Stimulated activated CD8-positive, alpha-beta memory T cell treated with anti-CD3 and anti-CD28 coated beads, Interleukin-12 subunit alpha, Interleukin-12 subunit beta, amount 100 ng/mL, for 24 hours (primary cell): ENCODE measurements around the gene CLCN1.

Experiments used
- DNase-seq: peaks from one replicate; pipeline ENCODE4 v3.0.0-alpha.2; 2020; ENCODE audit errors: extremely low read depth

CLCN1 gene

GRCh38 chr7:143331179-143331801, 15.4 kb downstream of the CLCN1 start:
- no peak for DNase-seq

DNA sequence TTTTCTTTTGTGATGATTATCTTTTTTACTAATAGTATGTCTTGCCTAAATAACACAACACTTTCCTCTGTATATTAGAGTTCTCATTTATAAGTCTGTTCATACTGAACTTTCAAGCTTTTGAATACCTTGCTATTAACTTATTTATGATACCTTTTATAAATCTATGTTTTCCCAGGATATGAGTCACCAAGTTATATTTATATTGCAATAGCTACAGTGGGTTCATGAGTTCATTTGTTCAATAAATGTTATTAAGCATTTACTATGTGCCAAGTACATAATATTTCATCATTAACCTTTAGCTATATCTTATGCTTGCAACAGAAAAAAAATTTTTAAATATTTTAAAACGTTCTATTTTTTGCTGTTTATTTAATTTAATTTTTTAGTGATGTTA, 18.3 kb downstream of the CLCN1 start:
- DNase-seq: no peak

DNA sequence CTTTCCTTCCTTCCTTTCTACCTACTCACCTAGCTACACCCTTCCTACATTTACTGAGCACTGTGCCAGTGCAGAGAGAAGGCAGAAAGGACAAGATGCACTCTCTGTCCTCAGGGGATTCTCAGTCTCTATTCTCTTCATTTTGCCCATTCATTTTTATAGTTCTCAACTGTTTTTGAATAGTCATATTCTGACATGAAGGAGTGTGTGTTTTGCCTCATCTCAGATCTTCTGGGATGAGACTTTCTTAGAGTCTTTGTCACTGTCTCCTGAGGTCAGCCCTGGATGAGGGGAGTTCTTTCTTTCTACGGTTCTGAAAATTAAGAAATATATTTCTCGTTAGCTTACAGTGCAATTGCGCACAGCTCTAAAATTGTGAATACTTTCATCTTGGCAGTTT, 21.3 kb downstream of the CLCN1 start:
- DNase-seq: no peak

- DNase-seq: no peak
Observed at GRCh38 chr7:143341842-143342241, 25.9 kb downstream of the CLCN1 start.

- DNase-seq: no peak
Observed at GRCh38 chr7:143343596-143343995, 27.7 kb downstream of the CLCN1 start.

DNA sequence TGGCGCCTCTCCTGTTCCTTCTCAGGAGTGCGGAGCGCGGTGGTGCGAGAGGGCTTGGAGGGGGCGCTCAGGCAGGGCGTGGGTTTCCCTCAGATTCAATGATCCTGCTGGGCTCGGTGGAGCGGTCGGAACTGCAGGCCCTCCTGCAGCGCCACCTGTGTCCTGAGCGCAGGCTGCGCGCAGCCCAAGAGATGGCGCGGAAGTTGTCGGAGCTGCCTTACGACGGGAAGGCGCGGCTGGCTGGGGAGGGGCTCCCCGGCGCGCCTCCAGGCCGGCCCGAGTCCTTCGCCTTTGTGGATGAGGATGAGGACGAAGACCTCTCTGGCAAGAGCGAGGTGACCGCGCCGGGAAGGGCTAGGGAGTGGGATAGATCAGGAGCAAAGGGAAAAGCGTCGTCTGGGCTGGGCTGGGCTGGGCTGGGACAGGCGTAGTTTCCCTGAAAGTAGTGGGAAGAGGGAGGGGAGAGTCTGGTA, 29.6 kb downstream of the CLCN1 start:
- DNase-seq: peak; percentile 22

DNA sequence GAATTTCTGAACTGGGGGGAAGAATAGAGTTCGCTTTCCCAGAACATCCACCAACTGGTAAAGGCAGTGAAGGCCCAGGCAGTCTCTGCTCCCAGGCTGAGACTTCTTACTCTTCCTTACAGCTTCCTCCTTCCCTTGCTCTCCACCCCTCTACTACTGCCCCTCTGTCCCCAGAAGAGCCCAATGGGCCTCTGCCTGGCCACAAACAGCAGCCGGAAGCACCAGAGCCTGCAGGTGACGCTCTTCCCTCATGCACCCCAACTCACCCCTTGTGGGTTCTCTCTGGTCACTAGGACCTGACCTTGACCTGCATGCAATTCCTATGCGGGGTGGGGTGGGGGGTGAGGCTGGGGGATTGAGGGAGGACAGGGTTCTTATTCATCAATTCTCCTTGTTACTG, 30.1 kb downstream of the CLCN1 start:
- no peak for DNase-seq

DNA sequence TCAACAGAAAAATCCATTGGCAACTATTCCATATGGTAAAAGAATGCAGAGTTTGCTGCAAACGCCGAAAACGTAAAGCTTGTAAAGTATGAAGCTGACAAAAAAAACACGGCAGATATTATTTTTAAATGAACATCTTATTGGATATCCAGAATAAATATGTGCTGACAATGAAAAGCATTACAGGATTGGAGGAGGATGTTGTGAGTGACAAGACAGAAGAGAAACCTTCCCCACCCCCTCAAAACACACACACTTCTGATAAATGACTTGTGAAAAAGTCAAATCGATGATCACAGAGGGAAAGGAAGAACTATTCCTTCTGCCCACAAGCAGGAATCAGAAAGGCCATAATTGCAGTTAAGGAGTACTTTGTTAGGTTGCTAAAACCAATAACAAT, 32.0 kb downstream of the CLCN1 start:
- DNase-seq: no peak

DNA sequence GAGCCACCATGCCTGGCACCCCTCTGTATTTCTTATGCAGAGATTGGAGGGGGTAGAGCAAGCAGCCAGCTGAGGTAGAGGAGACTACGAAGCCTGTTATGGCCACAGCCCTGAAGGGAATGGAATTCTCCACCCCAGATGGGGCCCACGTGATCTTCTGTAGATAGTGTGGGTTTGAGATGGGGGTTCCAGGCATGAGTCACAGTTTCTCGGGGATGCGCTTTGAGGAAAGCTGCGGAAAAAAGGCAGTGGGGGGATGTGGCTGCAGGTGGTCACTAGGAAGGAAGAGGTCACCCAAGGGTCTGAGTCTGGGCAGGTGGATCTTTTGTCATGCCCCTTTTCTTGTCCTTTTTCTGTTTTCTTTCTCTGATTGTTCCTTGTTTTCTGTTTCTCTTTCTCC, 35.1 kb downstream of the CLCN1 start:
- DNase-seq: no peak

GRCh38 chr7:143351574-143351973, 35.7 kb downstream of the CLCN1 start:
- no peak for DNase-seq

DNA sequence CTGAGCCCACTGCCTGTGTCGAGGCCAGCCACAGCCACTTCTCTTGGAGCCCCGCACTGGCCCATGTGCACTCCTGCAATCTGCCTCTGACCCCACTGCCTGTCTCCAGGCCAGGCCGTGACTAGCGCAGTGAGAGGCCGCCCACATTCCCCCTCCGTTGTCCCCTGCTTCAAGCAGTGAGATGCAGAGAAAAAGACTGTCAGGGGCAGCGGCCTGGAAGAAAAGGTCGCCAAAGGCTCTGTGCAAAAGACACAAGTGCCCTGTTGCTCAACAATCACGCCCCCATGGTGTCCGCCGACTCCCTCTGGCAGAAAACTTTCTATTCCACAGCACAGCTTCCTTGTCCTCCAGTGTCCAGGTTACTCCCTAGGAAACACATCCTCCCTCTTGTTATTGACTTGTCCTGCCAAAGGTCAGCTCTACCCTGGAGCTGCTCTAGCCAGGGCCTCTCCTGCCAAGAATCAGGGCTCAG, 36.7 kb downstream of the CLCN1 start:
- DNase-seq: no peak

- no peak for DNase-seq
Observed at GRCh38 chr7:143354376-143354775, 38.5 kb downstream of the CLCN1 start.

DNA sequence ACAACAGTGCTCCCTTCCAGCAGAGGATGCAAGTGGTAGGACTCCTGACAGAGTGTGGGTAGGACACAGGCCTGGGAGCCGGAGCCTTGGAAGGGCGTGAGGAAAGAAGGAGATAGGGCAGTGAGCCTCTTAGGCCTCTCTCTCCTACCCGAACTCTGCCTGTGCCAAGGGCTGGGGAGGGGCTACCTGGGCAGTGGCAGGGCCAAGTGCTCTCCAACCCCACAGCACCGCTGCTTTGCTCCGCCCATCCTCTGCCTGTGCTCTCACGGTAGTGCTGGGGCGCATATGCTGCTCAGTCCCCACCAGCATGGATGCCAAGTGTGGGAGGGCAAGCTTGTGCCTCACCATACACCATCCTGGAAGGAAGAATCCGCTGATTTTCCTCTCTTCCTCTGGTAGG, 39.1 kb downstream of the CLCN1 start:
- DNase-seq: no peak

GRCh38 chr7:143355450-143356385, 39.8 kb downstream of the CLCN1 start:
- DNase-seq: no peak

- no peak for DNase-seq
Observed at GRCh38 chr7:143356414-143357050, 40.6 kb downstream of the CLCN1 start.

GRCh38 chr7:143358626-143359025, 42.7 kb downstream of the CLCN1 start:
- DNase-seq: no peak

- no peak for DNase-seq
Observed at GRCh38 chr7:143359771-143360353, 44.0 kb downstream of the CLCN1 start.

DNA sequence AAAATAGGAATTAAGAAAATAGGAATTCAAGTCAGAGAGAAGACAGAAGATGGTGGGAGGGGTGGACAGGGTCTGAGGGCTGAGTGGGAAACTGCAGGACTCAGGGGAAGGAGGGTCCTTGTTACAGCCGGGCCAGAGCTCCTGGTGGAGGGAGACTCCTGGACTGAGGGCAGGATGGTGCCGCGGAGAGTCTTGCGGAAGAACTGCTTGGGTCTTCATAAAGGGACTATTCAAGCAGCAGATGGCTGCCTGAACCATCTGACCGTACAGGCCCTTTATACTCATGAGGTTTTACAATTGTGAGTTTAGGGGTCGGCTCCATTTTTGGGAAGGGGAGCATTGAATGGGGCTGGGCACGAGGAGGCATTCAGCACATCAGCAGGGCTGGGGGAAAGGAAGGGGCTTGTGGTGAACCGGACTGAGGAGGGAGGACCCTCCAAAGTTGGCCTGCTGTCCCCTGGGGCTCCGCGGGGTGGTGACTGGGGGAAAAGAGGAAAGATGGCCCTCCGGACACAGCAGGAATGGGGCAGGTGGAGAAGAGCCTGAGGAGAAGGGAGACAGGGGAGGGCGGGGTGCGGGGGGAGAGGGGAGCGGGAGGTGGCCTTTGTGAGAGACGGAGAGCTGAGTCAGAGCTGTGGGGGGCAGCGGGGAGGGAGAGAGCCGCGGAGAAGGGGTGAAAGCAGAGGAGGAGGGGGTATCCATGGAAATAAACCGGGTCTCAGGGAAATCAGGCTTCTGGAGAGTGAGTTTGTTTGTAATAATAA, 45.1 kb downstream of the CLCN1 start:
- no peak for DNase-seq

DNA sequence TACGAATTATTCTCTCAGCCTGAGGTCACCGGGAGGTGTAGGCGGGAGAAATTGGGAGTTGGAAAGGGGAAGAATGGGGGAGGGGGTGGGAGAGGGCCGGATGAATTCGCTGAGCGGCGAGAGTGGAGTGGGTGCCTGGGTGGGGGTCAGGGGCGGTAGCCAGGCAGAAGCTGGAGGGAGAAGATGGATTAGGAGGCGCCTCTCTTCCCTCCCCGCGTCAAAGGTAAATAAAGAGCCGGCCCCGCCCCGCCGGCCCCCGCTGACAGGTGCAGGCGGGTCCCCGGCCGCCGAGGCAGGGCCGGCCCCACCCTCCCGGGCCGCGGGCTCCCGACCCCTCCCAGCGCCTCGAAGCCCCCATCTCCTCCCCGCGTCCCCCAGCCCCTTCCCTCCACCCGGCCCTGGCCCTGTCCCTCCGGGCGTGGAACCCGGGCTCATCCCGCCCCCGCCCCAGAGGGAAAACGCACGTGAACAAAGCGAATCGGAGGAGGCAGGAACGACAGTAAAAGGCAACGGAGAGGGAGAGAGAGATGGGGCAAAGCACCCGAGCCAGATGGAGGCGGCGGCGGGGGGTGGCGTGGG, 45.7 kb downstream of the CLCN1 start:
- no peak for DNase-seq

- no peak for DNase-seq
Observed at GRCh38 chr7:143362131-143363015, 46.5 kb downstream of the CLCN1 start, which contains the start of gene FAM131B. FAM131B (minus strand) TSS chr7:143362713; CDS start chr7:143362603, 110 bp downstream.
